ENCODE measurements around the gene DYTN. TPM values are rescaled to one million over a fixed set of nuclear protein-coding genes. Genes with fewer than 3 reads are reported as not detected.

DYTN gene
- total and polyA plus RNA-seq, 8 donors = 0.10 to 0.27 TPM; not detected in 6

- DNase-seq (no peak), ATAC-seq (no peak)
- no peak overlapping the region for H3K27ac ChIP-seq
These were observed 4.5 kb downstream of the DYTN start for GRCh38 chr2:206713746-206714145.

DNA sequence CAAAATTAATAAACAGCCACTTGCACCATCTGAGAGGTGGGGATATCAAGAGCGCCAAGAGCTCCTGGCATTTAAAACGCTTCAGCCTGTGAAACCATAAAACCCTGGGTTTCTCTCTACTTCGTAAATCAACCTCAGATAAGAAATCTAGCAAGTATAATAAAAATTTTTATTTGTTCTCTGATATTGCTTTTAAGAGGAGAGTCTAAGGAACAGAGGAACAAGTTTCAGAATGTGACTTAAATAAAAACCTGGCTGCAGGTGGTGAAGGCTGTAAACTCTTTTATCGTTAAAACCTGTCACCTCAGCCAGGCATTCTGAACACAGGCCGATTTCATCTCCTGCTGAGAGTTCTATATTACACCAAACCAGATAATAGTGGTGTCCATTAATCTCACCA is 9.9 kb downstream of the DYTN start:
- ATAC-seq = no peak
- DNase-seq = no peak
- peaks cover 0 to 6% of the 10 kb centered on the region in 2 donors for H3K27me3 ChIP-seq
- TF ChIP-seq, protein P1, sequence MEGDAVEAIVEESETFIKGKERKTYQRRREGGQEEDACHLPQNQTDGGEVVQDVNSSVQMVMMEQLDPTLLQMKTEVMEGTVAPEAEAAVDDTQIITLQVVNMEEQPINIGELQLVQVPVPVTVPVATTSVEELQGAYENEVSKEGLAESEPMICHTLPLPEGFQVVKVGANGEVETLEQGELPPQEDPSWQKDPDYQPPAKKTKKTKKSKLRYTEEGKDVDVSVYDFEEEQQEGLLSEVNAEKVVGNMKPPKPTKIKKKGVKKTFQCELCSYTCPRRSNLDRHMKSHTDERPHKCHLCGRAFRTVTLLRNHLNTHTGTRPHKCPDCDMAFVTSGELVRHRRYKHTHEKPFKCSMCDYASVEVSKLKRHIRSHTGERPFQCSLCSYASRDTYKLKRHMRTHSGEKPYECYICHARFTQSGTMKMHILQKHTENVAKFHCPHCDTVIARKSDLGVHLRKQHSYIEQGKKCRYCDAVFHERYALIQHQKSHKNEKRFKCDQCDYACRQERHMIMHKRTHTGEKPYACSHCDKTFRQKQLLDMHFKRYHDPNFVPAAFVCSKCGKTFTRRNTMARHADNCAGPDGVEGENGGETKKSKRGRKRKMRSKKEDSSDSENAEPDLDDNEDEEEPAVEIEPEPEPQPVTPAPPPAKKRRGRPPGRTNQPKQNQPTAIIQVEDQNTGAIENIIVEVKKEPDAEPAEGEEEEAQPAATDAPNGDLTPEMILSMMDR (IDR thresholded peaks at IDR 0.05) = no peak
- intact Hi-C loops (cut with DNase I) = no loop called here
- no peak overlapping the region for H3K27ac ChIP-seq
- H3K36me3 ChIP-seq = no peaks in the 10 kb centered on the region
- no peak overlapping the region for H3K4me3 ChIP-seq
- H3K9me3 ChIP-seq = no peaks in the 10 kb centered on the region
- no peaks in the 10 kb centered on the region for H3K4me1 ChIP-seq

More at GRCh38 chr2:206713746-206714145, 4.5 kb downstream of the DYTN start:
- H3K4me1 ChIP-seq = no peaks in the 10 kb centered on the region
- TF ChIP-seq, protein P1 (IDR thresholded peaks at IDR 0.05) = no peak
- no peaks in the 10 kb centered on the region for H3K36me3 ChIP-seq
- intact Hi-C loops (cut with DNase I) = no loop called here
- no peaks in the 10 kb centered on the region for H3K9me3 ChIP-seq
- H3K27me3 ChIP-seq = peaks cover 0 to 8% of the 10 kb centered on the region in 2 donors
- no peak overlapping the region for H3K4me3 ChIP-seq

- DNase-seq (peak in 1 of 4 donors; percentile 8), ATAC-seq (no peak)
- Histone ChIP-seq H3K27me3 (peaks cover 0 to 6% of the 10 kb centered on the region in 2 donors), H3K4me3 (no peak overlapping the region), H3K4me1 (no peaks in the 10 kb centered on the region), H3K27ac (no peak overlapping the region), H3K36me3 (no peaks in the 10 kb centered on the region), H3K9me3 (no peaks in the 10 kb centered on the region)
- intact Hi-C loops (cut with DNase I) = no loop called here
- TF ChIP-seq, protein P1 (IDR thresholded peaks at IDR 0.05) = no peak
These were observed 11.0 kb downstream of the DYTN start for GRCh38 chr2:206707164-206707701.

DNA sequence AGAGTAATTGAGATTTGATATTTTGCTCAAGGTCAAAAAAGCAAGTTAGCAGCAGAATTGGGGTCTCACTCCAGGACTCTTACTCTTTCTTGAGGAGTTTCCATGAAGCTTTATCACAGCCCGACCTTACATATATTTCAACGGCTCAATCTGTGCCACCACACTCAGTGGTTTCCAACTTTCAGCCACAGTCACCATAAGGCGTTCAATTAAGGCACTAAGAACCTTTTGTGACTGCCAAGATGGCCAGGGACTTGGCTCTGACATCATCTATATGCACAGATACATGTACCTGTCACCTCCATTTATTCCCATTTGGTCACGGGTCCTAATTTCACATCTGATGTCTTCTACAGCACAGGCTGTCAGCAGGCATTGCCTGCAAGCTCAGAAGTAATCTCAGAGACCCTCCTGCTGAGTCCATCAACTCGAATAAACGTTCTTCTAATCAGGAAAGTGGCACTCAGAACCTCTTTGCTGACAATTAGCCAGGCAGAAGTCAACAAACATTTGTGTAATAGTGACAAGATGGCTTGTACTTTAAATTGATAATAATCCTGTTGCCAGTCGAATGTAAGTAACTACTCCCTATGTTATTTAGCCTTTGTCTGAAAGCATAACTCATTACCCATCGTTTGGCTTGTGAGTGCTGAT is 16.1 kb downstream of the DYTN start:
- Histone ChIP-seq H3K9me3 (no peaks in the 10 kb centered on the region), H3K27me3 (no peaks in the 10 kb centered on the region), H3K36me3 (no peaks in the 10 kb centered on the region), H3K4me3 (no peak overlapping the region), H3K27ac (no peak overlapping the region), H3K4me1 (no peaks in the 10 kb centered on the region)
- intact Hi-C loops (cut with DNase I) = no loop called here
- ATAC-seq = no peak
- DNase-seq = no peak
- TF ChIP-seq, protein P1 (IDR thresholded peaks at IDR 0.05) = no peak

DNA sequence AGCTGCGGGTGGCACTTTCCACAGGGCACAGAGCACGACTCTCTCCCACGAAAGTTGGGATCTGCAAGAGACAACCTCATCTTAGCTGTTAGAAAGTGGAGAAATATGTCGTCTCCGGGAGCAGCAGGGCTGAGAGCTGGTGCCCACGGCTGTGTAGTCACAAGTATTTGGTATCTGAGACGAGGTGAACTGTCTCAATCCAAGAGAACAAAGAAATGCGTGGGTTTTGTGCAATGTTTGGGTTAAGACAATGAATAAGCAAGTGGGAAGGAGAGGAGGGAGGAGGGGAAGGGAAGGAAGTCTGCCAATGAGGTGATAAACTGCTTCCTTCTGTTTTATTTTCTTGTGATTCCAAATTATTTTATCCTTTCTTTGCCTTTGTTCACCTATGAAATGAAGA is 18.0 kb downstream of the DYTN start:
- no peak overlapping the region for H3K4me3 ChIP-seq
- DNase-seq = no peak
- no peaks in the 10 kb centered on the region for H3K27me3 ChIP-seq
- no peaks in the 10 kb centered on the region for H3K9me3 ChIP-seq
- peak overlapping the region in 1 of 2 donors; percentile 29 for H3K27ac ChIP-seq
- TF ChIP-seq, protein P1 (IDR thresholded peaks at IDR 0.05) = no peak
- no peaks in the 10 kb centered on the region for H3K36me3 ChIP-seq
- no peak for ATAC-seq
- H3K4me1 ChIP-seq = no peaks in the 10 kb centered on the region
- intact Hi-C loops (cut with DNase I) = no loop called here
